Gastrocnemius medialis (tissue), 4 donors: ENCODE data around the gene REC8. TPM values are rescaled to one million over a fixed set of nuclear protein-coding genes. Genes with fewer than 3 reads are reported as not detected.

Experiments used
- ATAC-seq, 2 donors: fragments of 150-250 bp; one replicate each; pipeline ENCODE4 v1.9.1; 2016
- DNase-seq, 2 donors: peaks; one replicate each; pipeline ENCODE4 v3.0.0-alpha.2; 2019
- H3K27ac ChIP-seq, 4 donors: fragments of 200-600 bp; sonication (generic); 1 replicate in 1 of 4; 2 replicates in 3 of 4; pipeline ENCODE4 v1.5.1; 2016 to 2018; ENCODE audit warnings: mild to moderate bottlenecking in 2 of 4, moderate library complexity in 1 of 4
- H3K27me3 ChIP-seq, 3 donors: fragments of 200-600 bp; sonication (generic) in 2 of 3; 1 replicate in 1 of 3; 2 replicates in 2 of 3; pipeline versions ENCODE4 v1.5.1 to v1.6.0; 2016 to 2019; ENCODE audit warnings: mild to moderate bottlenecking in 1 of 3, moderate library complexity in 1 of 3
- H3K36me3 ChIP-seq, 2 donors: fragments of 200-600 bp; sonication (generic) in 1 of 2; one replicate each; pipeline ENCODE4 v1.5.1; 2017 to 2018
- H3K4me1 ChIP-seq, 2 donors: fragments of 200-600 bp; sonication (generic) in 1 of 2; one replicate each; pipeline ENCODE4 v1.5.1; 2016 to 2017; ENCODE audit warnings: mild to moderate bottlenecking in 2 of 2
- H3K4me3 ChIP-seq, 4 donors: fragments of 200-600 bp; sonication (generic) in 3 of 4; 1 replicate in 1 of 4; 2 replicates in 3 of 4; pipeline ENCODE4 v1.5.1; 2016 to 2019; ENCODE audit warnings: mild to moderate bottlenecking in 2 of 4
- H3K9me3 ChIP-seq, 3 donors: fragments of 200-600 bp; sonication (generic) in 2 of 3; 1 replicate in 1 of 3; 2 replicates in 2 of 3; pipeline ENCODE4 v1.5.1; 2016 to 2019
- CTCF ChIP-seq, 5 experiments: fragments of 450-650 bp in 3 of 5; fragments of 200-600 bp in 2 of 5; sonication (generic) in 2 of 5; IDR thresholded peaks in 4 of 5; conservative IDR thresholded peaks in 1 of 5; 1 replicate in 4 of 5; 2 replicates in 1 of 5; pipeline ENCODE4 v1.5.1; 2016 to 2019; ENCODE audit warnings: antibody characterized with exemption in 5 of 5, mild to moderate bottlenecking in 3 of 5, moderate library complexity in 3 of 5
- POLR2A ChIP-seq, 2 donors: fragments of 450-650 bp; IDR thresholded peaks; one replicate each; pipeline ENCODE4 v1.6.1; 2017; ENCODE audit warnings: antibody characterized with exemption in 2 of 2, mild to moderate bottlenecking in 2 of 2, moderate library complexity in 2 of 2
- in situ Hi-C, 4 donors: fragments of 200-750 bp; cut with MboI; loops; one replicate each; pipeline versions ENCODE4 v1.15.0 to v1.8.0; 2017; ENCODE audit warnings: low sequenced_read_pairs in 4 of 4
- intact Hi-C: fragments of 100-400 bp; cut with DNase I; formaldehyde crosslinking; loops from one replicate; pipeline ENCODE4 v1.15.1; 2023; ENCODE audit warnings: low total_unique reads
- total RNA-seq, 4 donors: library from RNA; depleted of rRNA; stranded (reverse); fragments of >200 nt; gene quantifications; one replicate each; pipeline versions ENCODE4 v1.1.0 to v1.2.3, GENCODE V29; 2016

The REC8 gene
- total RNA-seq, 4 donors from 2014 or later: 0.27 to 3.1 (median 0.82) TPM; not detected in 1

- Histone ChIP-seq H3K4me3 (no peak overlapping the region), H3K27ac (no peak overlapping the region), H3K27me3 (peaks cover 9 to 21% (median 15%) of the 10 kb centered on the region in 3 donors), H3K4me1 (peaks cover 4 to 5% of the 10 kb centered on the region in 2 donors), H3K36me3 (peaks cover 0 to 2% of the 10 kb centered on the region in 2 donors), H3K9me3 (no peaks in the 10 kb centered on the region)
- peak in 1 of 2 donors; percentile 36 for ATAC-seq
- in situ Hi-C loops: no loop called here
- DNase-seq: no peak
- TF ChIP-seq POLR2A (IDR thresholded peaks at IDR 0.05) (no peak), CTCF (IDR thresholded peaks at IDR 0.05 in 4 of 5, conservative IDR thresholded peaks at IDR 0.05 in 1 of 5) (no peak)
- intact Hi-C loops: no loop called here
Measured at GRCh38 chr14:24172871-24173281, 996 bp downstream of the REC8 start.

- H3K27ac ChIP-seq: no peak overlapping the region
- no peak for DNase-seq
- peaks cover under 1 to 11% (median 6%) of the 10 kb centered on the region in 3 donors for H3K27me3 ChIP-seq
- no peak overlapping the region for H3K4me3 ChIP-seq
- peaks cover 10 to 19% of the 10 kb centered on the region in 2 donors for H3K4me1 ChIP-seq
- no peaks in the 10 kb centered on the region for H3K9me3 ChIP-seq
- intact Hi-C loops: no loop called here
- ATAC-seq: no peak
- in situ Hi-C loops: no loop called here
- TF ChIP-seq POLR2A (IDR thresholded peaks at IDR 0.05): no peak
- no peak for TF ChIP-seq CTCF (IDR thresholded peaks at IDR 0.05 in 4 of 5, conservative IDR thresholded peaks at IDR 0.05 in 1 of 5)
- H3K36me3 ChIP-seq: peaks cover 0 to 30% of the 10 kb centered on the region in 2 donors
Measured at GRCh38 chr14:24176599-24176998, 4.7 kb downstream of the REC8 start.

DNA sequence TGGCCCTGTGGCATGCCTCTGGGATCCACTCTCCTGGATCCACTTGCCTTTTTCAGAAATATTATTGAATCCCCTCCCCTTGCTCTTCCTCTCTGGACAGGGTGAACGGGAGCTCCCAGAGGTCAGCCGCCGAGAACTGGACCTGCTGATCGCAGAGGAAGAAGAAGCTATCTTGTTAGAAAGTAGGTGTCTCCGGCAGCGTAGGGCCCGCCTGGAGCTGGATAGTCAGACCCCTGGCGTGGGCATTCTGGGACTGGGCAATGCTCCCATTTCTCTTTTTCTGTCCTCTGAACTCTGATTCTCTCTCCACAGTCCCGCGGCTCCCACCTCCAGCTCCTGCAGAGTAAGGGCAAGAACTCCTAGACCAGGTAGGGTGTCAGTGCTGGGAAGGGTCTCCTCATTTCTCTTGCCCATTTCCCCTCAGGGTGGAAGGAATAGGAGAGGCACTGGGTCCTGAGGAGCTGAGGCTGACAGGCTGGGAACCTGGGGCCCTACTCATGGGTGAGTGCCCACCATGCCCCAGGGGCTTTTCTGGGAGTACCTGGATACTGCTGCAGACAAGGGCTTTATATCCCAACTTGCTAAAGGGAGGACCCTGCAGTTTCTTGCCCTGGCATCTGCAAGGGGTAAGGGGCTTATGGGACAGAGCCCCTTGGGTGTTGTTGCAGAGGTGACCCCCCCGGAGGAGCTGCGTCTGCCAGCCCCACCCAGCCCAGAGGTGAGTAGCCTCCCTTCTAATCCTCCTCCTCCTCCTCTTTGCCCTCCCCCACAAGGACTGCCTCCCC, 5.4 kb downstream of the REC8 start:
- in situ Hi-C loops: no loop called here
- ATAC-seq (no peak), DNase-seq (no peak)
- no peak overlapping the region for H3K4me3 ChIP-seq
- H3K36me3 ChIP-seq: peaks cover 0 to 37% of the 10 kb centered on the region in 2 donors
- peaks cover 9 to 13% of the 10 kb centered on the region in 2 donors for H3K4me1 ChIP-seq
- TF ChIP-seq CTCF (IDR thresholded peaks at IDR 0.05 in 4 of 5, conservative IDR thresholded peaks at IDR 0.05 in 1 of 5): no peak
- TF ChIP-seq POLR2A (IDR thresholded peaks at IDR 0.05): no peak
- H3K27me3 ChIP-seq: peaks cover 0 to 5% (median 0%) of the 10 kb centered on the region in 3 donors
- intact Hi-C loops: no loop called here
- H3K9me3 ChIP-seq: no peaks in the 10 kb centered on the region
- no peak overlapping the region for H3K27ac ChIP-seq

DNA sequence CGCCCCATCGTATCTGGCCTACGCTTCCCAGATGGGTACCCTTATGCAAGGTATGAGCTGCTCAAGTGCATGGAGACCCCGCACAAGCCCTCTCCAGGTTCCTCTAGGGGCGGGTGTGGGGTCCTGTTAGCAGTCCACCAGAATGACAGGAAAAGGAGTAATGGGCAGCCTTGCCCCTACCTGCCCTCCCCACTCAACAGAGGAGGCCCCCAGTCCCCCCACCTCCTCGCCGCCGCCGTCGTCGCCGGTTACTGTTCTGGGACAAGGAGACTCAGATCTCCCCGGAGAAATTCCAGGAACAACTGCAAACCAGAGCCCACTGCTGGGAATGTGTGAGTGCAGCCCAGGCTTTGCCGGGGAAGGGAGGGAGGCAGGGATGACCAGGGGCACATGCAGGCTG, 6.0 kb downstream of the REC8 start:
- DNase-seq (no peak), ATAC-seq (no peak)
- no peak overlapping the region for H3K27ac ChIP-seq
- in situ Hi-C loops: no loop called here
- TF ChIP-seq POLR2A (IDR thresholded peaks at IDR 0.05) (no peak), CTCF (IDR thresholded peaks at IDR 0.05 in 4 of 5, conservative IDR thresholded peaks at IDR 0.05 in 1 of 5) (no peak)
- H3K36me3 ChIP-seq: peaks cover 0 to 43% of the 10 kb centered on the region in 2 donors
- no peaks in the 10 kb centered on the region for H3K27me3 ChIP-seq
- H3K4me3 ChIP-seq: no peak overlapping the region
- H3K4me1 ChIP-seq: peaks cover 9 to 13% of the 10 kb centered on the region in 2 donors
- no peaks in the 10 kb centered on the region for H3K9me3 ChIP-seq
- intact Hi-C loops: no loop called here
